GM12864 (cell line): Measurements from ENCODE around the gene RHAG.

ENCODE experiments used
- DNase-seq: peaks from one replicate; pipeline ENCODE4 v3.0.0-alpha.2; 2011; ENCODE audit warnings: low read depth
- H3K4me3 ChIP-seq: 2 replicates; pipeline ENCODE4 v1.5.1; 2011; ENCODE audit warnings: mild to moderate bottlenecking, low read depth, low read length, control low read depth
- TF ChIP-seq, protein P1 (sequence below): IDR thresholded peaks from 2 replicates; pipeline ENCODE4 v1.5.1; 2011; ENCODE audit warnings: low read depth, mild to moderate bottlenecking, moderate library complexity, low read length, control low read depth, inconsistent platforms; ENCODE audit errors: missing control alignments

RHAG gene

DNA sequence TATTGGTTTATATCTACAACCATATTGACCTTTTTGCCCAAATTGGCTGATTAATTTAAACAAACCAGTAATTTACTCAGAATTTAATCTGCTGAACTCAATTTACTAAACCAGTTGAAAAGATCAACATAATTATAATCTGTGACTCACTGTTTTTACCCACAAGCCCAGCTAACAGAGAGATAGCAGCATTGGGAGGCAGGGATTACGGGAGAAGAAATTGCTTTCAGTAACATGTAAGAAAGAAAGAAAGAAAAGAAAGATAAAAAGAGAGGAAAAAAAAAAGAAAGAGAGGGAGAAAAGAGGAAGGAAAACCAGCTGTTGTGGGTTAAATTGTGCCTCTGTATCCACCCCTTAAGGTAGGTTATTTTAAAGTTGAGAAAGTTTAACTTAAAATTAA is 13.3 kb upstream of the RHAG start:
- no peak for DNase-seq
- TF ChIP-seq, protein P1, sequence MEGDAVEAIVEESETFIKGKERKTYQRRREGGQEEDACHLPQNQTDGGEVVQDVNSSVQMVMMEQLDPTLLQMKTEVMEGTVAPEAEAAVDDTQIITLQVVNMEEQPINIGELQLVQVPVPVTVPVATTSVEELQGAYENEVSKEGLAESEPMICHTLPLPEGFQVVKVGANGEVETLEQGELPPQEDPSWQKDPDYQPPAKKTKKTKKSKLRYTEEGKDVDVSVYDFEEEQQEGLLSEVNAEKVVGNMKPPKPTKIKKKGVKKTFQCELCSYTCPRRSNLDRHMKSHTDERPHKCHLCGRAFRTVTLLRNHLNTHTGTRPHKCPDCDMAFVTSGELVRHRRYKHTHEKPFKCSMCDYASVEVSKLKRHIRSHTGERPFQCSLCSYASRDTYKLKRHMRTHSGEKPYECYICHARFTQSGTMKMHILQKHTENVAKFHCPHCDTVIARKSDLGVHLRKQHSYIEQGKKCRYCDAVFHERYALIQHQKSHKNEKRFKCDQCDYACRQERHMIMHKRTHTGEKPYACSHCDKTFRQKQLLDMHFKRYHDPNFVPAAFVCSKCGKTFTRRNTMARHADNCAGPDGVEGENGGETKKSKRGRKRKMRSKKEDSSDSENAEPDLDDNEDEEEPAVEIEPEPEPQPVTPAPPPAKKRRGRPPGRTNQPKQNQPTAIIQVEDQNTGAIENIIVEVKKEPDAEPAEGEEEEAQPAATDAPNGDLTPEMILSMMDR = no peak
- H3K4me3 ChIP-seq = no peak overlapping the region

DNA sequence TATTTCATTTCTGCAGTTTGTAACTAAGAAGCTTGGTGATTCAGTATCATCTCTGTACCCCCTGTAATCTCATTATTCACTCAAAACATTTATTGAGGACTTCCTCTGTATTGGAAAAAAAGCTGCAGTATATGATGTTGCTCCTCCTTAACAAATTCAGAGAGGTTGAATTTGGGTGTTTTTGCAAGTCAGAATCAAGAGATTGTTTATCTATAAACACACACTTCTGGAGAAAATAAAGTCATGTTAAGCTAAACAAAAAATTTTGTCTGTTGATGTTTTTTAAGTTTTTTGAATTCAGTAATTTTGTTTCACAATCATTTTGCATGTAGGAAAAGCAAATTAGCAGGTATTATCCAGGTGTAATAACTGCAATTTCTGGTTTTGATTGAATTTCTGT is 11.4 kb upstream of the RHAG start:
- DNase-seq = no peak
- H3K4me3 ChIP-seq = no peak overlapping the region
- TF ChIP-seq, protein P1 = no peak

DNA sequence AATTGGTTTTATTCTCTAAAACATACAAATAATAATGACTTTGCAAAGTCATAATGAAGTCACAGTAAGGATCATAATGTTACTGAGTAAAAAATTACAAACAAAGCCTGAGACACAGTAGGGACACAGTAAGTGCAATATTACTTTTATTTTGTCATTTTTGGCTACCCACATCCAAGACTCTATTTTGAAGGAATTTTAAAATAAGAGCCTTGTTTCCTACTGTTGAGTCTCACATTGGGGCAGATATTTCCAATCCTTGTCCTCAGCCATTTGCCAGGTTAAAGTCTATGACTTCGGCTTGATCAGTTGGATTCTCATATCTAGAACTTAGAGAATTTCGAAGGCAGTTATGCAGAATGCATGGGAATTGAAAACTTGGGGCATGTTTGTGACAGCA is 10.8 kb upstream of the RHAG start:
- DNase-seq = no peak
- TF ChIP-seq, protein P1 = no peak
- no peak overlapping the region for H3K4me3 ChIP-seq

DNA sequence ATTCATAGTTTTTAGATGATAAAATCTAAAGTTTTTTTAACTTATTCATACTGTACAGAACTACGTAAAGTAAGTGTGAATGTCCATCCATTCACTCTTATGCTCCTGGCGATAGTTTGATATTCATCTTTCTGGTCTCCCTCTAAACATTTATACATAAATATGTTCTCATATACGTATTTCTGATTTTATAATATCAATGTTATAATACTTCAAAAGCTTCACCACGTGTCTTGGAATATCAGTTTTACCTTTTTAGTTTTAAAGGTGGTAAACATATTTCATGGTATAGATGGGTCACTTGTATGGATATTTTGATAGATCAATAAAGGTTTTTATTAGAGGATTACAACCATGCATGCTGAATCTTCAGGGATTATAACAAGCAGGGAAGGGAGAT is 10.3 kb upstream of the RHAG start:
- no peak overlapping the region for H3K4me3 ChIP-seq
- TF ChIP-seq, protein P1 = no peak
- DNase-seq = no peak

DNA sequence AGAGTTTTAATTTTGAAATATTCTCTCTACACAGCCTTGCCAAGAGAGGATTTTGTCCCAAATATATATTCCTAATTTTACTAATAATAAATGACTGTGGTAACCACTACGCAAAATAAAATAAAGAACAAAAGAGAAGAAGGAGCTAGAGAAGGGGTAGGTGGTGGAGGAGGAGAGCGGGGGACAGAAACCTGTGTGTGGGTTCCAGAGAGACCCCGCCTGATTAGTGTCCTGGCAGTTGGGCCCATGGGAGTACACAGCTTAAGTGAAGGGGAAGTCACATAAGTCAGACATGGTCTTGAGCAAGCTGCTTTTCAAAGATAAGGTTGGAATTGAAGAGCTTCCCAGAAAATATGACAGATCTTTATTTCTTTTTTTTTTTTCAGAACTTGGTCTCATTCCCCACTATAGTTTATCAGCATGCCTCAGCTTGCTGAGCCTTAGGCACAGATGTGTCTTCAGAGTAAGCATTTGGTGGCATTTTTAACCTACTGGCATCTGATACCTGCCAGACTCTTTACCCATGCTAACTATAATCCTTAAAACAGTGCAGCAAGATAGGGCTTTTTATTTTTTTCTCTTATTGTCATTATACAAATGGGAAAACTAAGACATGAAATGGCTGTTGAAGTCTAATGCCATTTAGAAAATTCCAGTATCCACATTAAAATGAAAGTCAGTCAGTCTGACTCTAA is 9.6 kb upstream of the RHAG start:
- no peak overlapping the region for H3K4me3 ChIP-seq
- TF ChIP-seq, protein P1 = no peak
- no peak for DNase-seq

DNA sequence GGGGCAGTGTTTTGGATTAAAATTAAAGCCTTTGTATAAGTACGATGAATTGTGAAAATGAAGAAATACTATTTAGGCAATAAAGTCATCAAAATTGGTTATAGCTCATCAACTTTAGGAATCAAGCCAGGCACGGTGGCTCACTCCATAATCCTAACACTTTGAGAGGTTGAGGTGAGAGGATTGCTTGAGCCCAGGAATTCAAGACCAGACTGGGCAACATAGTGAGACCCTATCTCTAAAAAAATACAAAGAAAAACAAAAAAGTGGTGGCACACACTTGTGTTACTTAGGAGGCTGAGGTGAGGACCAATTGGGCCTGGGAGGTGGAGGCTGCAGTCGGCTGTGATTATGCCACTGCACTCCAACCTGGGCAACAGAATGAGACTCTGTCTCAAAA is 8.5 kb upstream of the RHAG start:
- no peak overlapping the region for H3K4me3 ChIP-seq
- TF ChIP-seq, protein P1 = no peak
- no peak for DNase-seq

DNA sequence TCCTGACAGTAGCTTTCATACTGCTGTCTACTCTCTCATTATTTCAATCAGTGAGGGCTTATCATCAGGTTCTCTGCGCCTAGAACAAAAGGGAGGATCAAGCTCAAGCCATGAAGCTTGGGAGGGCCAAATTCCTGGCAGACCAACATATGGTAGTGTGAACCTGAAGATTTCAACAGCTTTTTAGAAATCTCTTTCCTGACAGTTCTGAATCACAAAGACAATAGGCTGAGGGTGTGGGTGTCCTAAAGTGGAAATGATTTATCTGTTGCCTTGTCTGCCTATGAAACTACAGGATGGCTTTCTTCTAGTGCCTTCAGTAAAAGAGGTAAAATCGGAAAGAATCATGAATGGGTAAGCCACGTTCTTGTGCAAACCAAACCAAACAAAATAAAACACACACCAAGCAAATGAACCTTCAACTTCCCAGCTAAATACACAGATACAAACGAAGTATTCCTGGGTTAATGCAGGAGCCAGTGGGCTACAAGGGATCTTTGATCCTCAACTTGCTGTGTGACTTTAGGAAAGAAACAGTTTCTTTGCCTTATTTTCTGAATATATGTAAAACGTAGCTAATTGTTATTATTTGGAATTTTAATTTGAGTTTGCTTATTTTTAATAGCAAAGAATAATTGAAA is 2.7 kb upstream of the RHAG start:
- no peak for DNase-seq
- TF ChIP-seq, protein P1 = no peak
- H3K4me3 ChIP-seq = no peak overlapping the region
